NCI-H2196 (cell line): ENCODE results near the gene OR52I2.
A peak's percentile ranks its signal among the peaks of the same experiment; 100 is the strongest.

Source experiments
- DNase-seq: peaks from one replicate; lab custom pipeline; 2025; ENCODE audit not compliant: unreplicated experiment; lab: John Stamatoyannopoulos, UW

OR52I2 gene

DNA sequence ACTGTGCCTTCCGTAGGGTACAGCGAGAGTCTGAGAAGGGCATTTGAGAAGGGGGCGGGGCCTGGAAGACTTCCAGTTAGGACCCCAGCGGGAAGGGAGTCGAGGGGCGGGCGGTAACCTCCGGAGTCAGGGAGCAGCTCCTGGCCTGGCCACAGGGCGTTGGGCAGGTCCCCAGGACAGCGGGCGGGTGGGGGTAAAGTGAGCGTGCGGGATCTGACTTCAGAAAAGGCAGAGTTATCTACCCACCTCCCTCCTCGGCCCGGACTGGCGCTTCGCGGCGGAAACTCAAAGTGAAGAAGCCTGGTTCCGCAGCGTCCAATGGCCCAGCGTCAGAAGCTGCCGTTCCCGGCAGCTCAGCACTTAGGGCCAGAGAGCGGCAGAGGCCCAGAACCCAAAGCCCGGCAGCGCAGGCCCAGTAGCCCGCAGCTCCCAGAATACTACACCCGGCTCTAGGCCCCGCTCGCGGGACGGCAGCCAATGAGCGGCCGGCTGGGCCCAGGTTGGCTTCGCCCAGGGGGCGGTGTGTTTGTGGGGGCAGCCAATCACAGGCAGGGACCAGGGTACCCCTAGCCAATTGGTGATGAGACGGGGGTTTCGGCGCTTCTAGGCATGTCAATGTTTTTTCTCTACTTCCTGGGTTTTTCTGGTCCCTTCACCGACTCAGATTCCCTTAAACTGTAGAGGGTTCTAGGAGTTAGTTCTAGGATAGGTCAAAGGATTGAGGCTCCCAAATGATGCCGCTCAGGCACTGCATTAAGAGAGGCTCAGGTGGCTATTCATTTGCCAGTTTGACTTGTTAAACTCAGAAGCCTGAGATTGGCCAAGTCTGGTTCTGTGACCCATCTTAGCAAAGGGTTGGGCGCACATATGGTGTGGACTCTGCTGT lies 26.5 kb downstream of the OR52I2 start, which contains the start of gene TRIM68:
TRIM68 (minus strand) TSS at position 451 of the 886 bp plus-strand sequence. CDS start 2,727 bp downstream, outside the sequence.
- DNase-seq: peak; percentile 95

DNA sequence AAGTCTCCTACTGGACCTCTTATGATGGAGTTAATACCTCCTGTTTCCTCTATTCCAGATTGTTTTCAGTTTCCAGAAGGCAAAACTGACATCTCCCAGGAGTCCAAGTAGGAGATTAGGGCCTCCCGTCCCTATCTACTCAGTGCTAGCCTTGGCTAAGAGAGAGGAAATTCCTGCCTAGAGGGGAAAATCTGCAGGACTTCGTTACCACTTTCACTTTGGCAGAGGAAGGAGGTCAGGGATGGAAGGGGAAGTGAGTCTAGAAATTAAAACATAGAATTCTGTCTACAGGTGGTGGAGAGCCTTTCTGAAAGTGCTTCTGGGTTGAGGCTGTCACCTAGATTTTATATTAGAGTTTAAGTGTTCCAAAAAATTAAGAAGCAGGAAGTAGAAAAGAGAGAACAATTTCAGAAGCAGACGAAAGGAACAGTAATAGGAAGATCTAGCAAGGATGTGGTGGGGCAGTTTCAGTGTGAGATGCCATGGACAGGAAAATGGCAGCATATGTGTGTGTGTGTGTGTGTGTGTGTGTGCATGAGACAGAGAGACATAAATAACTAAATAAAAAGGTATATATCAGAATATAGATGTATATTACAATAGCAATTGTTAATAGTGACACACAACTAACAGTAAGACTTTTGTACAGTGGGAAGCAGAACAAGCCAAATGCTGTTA lies 28.9 kb downstream of the OR52I2 start:
- no peak for DNase-seq

GRCh38 chr11:4611986-4612385 lies 30.4 kb downstream of the OR52I2 start:
- DNase-seq: no peak

DNA sequence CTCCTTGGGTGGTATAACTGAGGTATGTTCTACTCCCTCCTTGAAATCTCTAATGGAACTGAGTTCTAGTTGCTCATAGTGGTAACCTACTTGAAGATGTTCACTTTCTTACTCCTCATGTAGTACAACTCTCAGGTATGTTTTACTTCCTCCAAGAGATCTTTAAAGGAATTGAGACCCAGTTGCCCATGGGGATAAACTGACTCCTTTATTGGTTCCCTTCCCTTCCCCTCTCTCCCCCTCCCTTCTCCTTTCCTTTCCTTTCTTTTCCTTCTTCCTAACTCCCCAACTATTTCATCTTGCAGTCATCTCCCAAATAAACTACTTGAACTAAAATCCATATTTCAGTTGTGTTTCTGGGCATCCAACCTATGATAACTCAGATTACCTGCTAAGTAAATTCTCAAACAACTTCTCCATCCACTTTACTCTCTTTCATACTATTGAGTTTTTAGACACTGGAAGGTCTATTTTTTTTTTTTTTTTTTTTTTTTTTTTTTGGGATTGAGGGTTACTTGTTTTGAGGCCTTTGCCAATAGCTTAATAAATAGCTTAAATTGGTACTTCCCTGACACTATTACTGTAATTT lies 34.4 kb downstream of the OR52I2 start:
- no peak for DNase-seq

DNA sequence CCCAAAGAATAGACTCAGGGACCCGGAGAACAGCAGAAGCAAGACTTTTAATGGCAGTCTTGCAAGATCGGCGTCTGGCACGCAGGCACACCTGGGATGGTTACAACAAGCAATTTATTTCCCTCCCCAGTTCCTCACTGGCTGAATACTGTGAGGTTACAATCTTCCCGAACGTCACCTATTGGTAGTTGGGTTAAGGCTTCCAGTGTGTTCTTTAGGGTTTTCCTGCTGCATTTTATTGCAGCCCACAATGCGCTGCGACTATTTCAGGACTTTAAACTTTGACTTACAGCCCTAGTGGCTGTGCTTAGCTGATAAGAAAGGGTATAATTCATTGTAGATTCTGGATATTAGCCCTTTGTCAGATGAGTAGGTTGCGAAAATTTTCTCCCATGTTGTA lies 38.0 kb downstream of the OR52I2 start:
- no peak for DNase-seq

- peak; percentile 92 for DNase-seq
These were observed 44.9 kb downstream of the OR52I2 start for GRCh38 chr11:4626207-4627099.

DNA sequence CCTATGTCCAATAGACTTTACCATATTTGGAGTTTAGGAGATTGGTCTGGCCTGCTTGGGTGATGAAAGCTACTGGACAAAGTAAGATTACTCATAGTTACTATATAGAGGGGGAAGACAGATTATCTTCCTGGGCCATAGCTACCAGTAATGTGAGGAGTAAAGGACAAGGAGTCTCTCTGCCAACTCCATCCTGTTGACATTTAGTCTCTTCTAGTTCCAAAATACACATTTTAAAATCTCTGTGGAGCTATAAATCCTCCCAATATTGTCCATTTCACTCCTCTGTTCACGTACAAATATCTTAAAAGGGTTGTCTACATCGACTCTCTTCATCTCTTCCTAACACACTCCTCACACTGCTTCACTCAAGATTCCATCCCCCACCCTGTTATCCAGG lies 54.6 kb downstream of the OR52I2 start:
- no peak for DNase-seq

- peak; percentile 82 for DNase-seq
These were observed 55.6 kb downstream of the OR52I2 start, which contains the start of gene OR51D1 for GRCh38 chr11:4636962-4637661. Gene OR51D1 (plus strand): TSS chr11:4637477. CDS start chr11:4639791, 2,314 bp downstream.

DNA sequence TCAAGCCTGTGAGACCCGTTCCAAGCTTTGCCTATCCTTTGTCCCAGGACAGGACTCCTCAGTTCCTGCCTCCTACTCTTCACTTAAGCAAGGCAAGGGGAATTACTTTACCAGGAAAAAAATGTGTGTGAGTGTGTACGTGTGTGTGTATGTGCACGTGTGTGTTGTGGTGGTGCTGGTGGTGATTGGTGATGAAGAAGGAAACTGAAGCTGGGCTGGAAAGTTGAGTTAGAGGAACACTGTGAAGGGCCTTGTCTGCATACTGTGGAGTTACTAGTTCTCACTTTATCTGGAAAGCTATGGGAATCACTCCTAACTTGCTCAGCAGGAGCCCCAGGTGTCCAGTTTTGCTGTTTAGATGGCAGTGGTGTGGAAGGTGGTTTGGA lies 56.1 kb downstream of the OR52I2 start:
- DNase-seq: no peak

- DNase-seq: no peak
These were observed 58.4 kb downstream of the OR52I2 start for GRCh38 chr11:4639931-4640330.

GRCh38 chr11:4641501-4641900 lies 60.0 kb downstream of the OR52I2 start:
- DNase-seq: no peak

DNA sequence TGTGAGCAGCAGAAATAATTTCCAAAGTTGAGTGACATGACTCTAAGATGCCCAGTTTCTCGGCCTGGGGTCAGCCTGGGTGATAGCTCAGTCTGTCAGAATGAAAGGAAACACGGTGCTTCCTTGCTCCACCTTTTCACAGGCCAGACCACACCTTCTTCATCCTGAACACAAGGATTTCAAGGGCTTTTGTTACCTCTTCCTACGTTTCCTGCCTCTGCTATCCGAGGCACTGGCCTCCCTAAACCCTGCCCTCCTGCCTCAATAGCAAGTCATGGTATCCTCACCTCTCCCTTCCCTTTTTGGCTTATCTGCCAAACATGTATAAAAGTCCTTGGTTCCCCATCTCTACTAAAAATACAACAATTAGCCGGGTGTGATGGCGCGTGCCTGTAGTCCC lies 60.5 kb downstream of the OR52I2 start:
- no peak for DNase-seq
